Activated naive CD4-positive, alpha-beta T cell treated with Interleukin-2 at 50 U/mL for 16 hours (primary cell): ENCODE data around the gene CCDC78.
A peak's percentile ranks its signal among the peaks of the same experiment; 100 is the strongest.
"Not testable (repeated sequence)": the region's sequence is repeated elsewhere in the genome, so short reads cannot be mapped to it uniquely, and the experiment has no call there.

Experiments
- DNase-seq: peaks from one replicate; pipeline ENCODE4 v3.0.0-alpha.2; 2020

Gene CCDC78

DNA sequence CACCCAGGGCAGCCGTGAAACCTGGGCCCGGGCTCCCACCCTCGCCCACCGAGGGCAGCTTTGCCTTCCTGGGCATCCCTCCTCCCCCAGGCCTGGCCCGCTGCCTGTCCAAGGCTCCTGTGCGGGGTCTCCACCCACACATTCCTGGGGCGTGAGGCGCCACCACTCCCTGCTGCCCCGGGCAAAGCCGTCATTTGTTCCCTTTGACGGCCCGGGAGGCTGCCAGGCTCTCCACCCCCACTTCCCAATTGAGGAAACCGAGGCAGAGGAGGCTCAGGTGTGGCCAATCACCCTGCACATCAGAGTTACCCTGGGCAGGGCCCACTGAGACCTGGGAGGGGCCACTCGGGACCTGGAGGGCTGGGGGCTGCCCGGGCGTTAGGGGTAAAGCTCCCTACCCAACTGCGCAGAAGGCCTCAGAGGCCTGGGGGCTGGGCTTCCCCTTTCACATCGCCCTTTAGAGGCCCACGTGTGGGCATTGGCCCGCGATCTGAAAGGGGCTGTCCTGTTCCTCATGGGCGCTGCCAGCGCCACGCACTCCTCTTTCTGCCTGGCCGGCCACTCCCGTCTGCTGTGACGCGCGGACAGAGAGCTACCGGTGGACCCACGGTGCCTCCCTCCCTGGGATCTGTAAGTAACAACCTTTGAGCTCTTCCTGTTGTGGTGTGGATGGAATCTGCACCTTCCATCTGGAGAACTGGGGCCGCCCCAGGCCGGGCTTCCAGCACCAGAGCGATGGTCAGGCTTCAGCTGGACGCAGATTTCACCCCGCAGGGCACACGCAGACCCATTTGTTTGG is 34.5 kb upstream of the CCDC78 start, which contains the start of gene MSLN:
TSS of gene MSLN (plus strand) at position 190 of the 799 bp plus-strand sequence. CDS start 1,947 bp downstream, outside the sequence.
- DNase-seq = no peak

GRCh38 chr16:760065-760464 is 33.8 kb upstream of the CCDC78 start:
- no peak for DNase-seq

DNA sequence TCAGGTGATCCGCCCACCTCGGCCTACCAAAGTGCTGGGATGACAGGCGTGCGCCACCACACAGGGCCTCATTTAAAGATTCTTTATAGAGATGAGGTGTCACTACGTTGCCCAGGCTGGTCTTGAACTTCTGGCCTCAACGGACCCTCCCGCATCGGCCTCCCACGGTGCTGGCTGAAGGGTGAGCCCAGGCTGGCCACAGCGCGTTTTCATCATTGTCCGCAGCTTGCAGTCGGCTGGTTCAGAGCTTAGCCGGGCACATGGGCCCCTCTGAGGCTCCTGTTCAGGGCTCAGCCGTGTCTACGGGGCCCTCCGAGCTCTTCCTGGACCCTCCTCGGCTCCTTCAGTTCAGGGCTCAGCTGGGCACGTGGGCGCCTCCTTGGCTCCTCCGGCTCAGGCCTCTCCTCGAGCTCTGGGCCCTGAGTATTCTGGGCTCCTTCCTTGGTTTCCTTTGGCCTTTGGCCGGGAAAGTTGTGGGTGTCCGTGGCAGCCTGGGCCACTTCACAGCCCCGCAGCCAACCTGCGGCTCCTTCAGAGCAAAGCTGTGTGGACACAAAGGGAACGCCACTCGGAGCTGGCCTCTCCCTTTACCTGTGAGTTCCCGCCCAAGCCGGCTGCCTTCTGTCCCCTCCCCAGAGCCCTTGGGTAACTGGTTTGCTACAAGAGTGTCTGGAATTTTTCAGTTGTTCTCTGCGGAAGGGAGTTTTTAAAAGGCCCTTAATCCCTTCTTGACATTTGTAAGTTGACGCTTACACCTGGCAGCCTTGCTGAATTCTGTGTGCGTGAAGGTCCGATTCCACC is 33.1 kb upstream of the CCDC78 start:
- no peak for DNase-seq

- no peak for DNase-seq
Measured at GRCh38 chr16:756428-756827, 30.2 kb upstream of the CCDC78 start.

DNA sequence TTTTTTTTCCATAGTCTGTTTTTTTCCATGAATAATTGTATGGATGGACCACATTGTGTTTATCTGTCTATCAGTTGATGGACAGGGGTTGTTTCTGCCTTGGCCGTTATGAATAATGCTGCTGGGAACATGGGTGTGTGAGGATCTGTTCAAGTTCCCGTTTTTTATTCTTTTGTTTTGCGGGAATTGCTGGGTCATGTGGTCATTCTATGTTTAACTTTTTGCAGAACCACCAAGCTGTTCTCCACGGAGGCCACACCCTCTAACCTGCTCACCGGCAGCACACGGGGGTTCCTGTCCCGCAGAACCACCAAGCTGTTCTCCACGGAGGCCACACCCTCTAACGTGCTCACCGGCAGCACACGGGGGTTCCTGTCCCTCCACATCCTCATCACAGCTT is 28.4 kb upstream of the CCDC78 start:
- DNase-seq = no peak

GRCh38 chr16:754121-754607 is 27.9 kb upstream of the CCDC78 start:
- DNase-seq = not testable (repeated sequence)

DNA sequence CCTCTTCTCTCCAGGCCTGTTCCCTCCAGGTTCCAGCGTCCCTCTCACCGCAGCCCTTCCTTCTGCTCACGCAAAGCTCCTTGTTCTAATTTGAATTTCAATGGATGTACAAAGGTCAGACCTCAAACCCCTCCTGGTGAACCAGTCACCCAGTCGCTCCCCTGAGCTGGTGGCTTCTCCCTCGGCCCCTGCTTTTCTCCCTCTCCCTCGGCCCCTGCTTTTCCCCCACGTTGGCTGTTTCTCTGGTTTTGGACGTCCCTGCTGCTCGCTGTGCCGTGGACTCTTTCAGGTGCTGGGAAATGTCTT is 25.7 kb upstream of the CCDC78 start:
- no peak for DNase-seq

GRCh38 chr16:751152-752006 is 25.1 kb upstream of the CCDC78 start:
- DNase-seq = no peak

DNA sequence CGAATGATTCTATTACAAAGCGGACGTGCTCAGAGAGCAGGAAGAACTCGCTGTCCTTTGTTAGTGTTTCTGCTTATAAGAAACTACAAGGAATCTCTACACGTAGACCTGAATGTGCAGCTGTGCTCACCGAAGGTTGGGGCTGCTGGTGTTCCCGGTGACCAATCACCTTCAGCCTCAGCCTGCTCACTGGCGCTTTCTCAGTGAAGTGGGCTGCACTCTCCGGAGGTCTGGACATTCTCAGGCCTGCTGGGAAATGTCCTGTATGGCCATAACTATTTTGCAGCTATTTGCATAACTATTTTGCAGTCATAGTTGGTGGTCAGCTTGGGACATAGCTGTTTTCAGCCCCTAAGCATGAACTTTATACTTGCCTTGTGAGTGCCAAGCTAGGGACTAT is 24.2 kb upstream of the CCDC78 start:
- no peak for DNase-seq

- no peak for DNase-seq
Measured at GRCh38 chr16:749010-749409, 22.8 kb upstream of the CCDC78 start.

GRCh38 chr16:747978-748746 is 21.9 kb upstream of the CCDC78 start:
- no peak for DNase-seq

DNA sequence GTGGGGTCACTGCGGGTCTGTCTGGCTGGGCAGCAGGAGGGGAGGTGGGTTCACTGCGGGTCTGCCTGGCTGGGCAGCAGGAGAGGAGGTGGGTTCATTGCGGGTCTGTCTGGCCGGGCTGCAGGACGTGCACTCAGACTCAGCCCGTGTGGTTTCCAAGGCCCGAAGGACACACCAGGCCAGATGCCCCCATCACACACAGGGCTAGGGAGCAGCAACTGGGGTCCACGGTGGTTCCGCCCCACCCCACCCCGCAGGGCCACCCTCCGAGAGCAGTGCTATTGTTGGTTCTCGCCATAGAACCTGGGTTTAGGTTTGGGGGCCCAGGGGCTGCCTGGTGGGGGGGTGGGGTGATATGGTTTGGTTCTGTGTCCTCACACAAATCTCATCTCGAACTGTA is 20.4 kb upstream of the CCDC78 start:
- no peak for DNase-seq

DNA sequence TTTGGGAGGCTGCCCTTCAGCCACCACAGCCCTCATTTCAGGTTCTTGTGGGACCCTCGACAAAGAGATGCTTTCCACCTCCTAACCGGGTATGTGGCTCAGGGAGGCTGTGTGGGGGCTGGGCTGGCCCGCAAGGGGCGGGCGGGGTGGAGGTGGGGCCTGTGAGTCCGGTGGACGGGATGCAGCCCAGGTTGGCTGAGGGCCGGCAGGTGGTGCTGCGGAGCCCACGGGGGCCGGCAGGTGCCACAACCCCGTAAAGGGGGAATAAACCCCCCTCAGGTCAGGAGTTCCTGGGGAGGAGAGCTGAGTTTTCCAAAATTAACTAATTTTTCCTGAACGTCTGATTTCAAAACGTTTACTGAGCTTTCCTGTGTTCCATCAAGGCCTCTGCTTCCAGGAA is 19.5 kb upstream of the CCDC78 start:
- no peak for DNase-seq

GRCh38 chr16:743794-744500 is 17.7 kb upstream of the CCDC78 start:
- no peak for DNase-seq

GRCh38 chr16:742894-743293 is 16.7 kb upstream of the CCDC78 start:
- DNase-seq = not testable (repeated sequence)

DNA sequence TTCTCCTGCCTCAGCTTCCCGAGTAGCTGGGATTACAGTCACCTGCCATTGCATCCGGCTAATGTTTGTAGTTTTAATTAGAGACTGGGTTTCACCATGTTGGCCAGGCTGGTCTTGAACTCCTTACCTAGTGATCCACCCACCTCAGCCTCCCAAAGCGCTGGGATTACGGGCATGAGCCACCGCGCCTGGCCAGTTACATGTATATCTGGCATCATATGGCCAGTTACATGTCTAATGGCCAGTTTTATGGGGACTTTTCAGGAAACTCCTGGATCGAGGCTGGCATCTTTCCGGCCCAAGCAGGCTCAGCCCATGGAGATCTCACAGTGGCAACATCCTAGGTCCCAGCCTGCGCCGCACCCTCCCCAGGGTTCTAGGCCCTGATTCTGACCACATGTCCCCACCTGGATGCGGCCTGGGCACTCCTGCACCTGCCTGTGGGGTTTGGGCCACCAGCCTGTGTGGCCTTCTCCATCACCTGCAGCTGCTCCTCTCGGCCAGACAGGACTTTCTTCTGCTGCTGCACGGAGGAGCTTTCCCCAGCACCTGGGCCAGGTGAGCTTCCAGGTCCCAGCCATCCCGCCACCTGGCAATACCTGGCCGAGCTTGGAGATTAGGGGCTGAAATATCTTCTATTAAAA is 15.9 kb upstream of the CCDC78 start:
- no peak for DNase-seq

DNA sequence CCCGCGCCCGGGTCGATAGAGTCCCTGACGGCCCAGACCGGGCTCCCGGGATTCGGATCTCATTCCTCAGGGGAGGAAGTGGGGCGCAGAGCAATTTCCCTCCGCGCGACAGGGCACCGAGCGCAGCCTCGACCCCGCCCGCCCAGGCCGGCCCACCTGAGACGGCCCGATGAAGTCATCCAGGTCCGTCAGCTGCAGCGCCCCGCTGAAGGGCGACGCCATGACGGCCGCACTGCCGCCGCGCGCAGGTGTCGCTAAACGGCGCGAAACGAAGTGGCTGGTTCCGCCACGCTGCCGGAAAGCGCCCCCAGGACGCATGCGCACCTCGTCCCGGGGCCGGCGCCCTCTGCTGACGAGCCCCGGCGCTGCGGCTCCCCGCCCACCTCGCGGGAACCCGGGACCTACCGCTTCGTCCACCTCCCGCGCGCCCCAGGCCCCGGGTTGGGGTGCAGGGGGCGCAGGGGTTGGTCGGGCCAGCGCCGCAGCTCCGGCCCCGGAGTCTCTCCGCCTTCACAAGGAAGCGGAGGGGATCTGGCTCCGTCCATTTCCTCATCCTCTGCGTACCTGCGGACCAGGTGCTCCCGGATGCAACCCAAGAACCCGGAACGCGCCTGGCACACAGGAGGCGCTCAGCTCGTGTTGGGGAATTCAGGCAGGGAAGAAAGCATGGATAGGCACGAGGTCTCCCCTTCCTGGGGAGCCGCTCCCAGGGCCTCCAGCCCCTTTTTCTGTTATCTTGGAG is 14.7 kb upstream of the CCDC78 start, which contains the start of gene CIAO3:
TSS of gene CIAO3 (minus strand) at position 234 of the 742 bp plus-strand sequence. CDS start at position 222, 12 bp downstream.
- peak; percentile 89 for DNase-seq

- DNase-seq = no peak
Measured at GRCh38 chr16:740459-740763, 14.2 kb upstream of the CCDC78 start.

DNA sequence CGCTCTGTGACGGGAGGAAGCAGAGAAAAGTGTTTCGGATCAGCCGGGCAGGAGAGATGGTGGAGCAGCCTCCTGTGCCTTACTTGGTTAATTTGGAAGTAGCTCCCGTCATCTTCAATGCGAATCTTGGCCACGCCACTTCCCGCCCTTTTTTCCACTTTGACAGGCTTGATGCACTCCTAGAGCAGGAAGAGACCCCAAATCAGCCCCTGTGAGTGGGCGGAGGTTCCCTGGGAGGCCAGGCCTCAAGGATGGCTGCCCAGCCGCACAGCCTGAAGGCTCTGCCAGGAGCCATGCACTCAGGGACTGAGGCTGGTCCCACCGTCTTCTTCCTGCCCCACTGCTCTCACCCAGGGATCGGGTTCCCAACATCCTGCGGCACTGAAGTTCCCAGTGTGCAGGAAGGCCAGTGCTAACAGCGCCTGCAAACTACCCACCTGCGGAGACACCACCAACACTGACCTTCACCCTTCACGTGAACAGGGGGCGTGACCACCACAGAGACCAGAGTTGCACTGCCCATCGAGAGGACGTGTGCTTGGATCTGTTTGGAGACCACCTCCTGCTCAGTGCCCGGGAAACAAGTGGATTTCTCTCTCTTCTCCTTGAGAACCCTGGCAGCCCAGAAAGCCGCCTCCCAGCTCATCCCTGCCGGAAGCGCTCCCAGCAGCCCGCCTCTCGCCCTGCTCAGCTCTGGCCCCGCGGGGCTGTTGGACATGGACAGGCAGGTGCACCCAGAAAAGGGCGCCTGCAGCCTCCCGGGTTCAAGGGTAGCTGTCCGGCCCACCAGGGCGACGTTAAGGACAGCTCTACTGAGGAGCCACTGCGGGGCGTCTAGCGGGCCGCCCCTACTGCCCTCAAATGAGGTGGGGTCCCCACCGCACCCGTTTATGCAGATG is 13.6 kb upstream of the CCDC78 start:
- no peak for DNase-seq
